ENCODE measurements around the gene NCF4.
A peak's percentile ranks its signal among the peaks of the same experiment; 100 is the strongest.

NCF4 gene

GRCh38 chr22:36865346-36865745 is 4.5 kb downstream of the NCF4 start:
- no peak for DNase-seq

DNA sequence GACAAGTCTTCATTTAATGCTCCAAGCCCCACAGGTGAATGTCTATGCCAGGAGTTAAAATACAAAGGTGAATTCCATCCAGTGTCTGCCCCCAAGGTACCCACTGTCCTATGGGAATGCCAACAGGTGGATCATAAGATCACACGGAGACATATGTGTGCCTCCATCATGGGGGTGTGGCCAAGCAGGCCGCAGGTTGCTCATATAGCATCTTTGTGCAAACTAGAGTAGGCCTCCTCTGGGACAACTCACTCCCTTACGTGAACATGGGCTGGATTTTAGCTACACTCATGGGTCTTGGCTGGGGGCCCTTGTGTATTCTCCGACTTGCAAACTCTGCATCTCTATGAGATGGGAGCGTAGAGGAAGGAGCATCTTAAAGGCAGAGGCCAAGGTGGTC is 6.9 kb downstream of the NCF4 start:
- DNase-seq = no peak

- no peak for DNase-seq
Measured at GRCh38 chr22:36868546-36869181, 7.9 kb downstream of the NCF4 start.

DNA sequence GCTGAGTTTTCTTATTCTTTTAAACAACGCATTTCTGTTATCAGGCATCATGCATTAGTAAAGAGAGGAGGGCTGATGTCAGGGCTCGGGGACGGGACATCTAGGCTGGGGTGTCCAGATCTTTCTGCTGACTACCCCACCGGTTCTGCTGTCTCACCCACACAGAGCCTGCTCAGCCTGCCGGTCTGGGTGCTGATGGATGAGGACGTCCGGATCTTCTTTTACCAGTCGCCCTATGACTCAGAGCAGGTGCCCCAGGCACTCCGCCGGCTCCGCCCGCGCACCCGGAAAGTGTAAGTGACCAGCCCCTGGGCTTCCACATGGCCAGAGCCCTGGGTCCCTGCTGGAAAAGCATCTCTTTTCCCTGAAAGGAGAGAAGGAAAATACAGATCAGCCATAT is 9.4 kb downstream of the NCF4 start:
- no peak for DNase-seq

DNA sequence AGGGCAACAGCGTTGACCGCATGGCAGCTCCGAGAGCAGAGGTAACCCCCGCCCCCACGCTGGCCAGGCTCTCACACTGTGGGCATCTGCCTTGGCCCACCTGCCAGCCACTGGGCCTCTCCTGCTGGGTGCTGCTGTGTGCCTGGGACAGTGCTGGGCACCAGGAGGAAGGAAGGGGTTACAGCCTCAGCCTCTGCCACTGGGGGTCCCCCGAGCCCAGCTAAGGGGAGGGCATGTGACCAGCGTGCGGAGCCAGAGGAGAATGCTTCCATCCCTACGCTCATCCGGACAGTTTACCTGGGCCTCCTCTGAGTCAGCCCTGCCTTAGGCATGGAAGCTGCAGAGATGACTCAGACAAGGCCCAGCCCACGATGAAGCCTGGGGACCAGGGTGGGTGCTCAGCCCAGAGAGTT is 10.9 kb downstream of the NCF4 start:
- no peak for DNase-seq

DNA sequence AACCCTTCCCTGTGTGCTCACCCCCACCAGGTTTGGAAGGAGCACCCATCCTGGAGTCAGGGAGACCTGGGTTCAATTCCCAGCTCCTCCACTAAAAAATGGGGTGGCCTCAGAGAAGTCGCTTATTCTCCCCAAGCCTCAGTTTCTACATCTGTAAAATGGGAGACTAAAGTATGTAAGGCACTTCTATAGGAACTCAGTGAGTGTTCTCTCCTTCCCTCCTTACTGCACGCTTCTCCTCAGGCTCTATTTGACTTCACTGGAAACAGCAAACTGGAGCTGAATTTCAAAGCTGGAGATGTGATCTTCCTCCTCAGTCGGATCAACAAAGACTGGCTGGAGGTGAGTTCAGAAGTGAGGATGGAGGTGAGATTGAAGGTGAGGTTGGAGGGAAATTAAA is 11.3 kb downstream of the NCF4 start:
- no peak for DNase-seq

DNA sequence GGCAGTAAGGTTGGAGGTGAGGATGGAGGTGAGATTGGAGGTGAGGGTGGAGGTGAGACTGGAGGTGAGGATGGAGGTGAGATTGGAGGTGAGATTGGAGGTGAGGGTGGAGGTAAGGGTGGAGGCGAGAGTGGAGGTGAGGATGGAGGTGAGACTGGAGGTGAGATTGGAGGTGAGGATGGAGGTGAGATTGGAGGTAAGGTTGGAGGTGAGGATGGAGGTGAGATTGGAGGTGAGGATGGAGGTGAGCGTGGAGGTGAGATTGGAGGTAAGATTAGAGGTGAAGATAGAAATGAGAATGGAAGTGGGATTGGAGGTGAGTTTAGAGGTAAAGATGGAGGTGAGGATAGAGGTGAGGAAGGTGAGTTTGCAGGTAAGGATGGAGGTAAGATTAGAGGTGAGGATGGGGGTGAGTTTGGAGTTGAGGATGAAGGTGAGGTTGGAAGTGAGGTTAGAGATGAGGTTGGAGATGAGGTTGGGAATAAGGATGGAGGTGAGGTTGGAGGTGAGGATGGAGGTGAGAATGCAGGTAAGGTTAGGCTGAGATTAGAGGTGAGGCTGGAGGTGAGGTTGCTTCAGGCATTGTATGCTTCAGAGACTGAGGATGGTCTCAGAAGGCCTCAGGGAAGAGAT is 12.2 kb downstream of the NCF4 start:
- no peak for DNase-seq

GRCh38 chr22:36873614-36874308 is 13.0 kb downstream of the NCF4 start:
- peak; percentile 17 for DNase-seq

DNA sequence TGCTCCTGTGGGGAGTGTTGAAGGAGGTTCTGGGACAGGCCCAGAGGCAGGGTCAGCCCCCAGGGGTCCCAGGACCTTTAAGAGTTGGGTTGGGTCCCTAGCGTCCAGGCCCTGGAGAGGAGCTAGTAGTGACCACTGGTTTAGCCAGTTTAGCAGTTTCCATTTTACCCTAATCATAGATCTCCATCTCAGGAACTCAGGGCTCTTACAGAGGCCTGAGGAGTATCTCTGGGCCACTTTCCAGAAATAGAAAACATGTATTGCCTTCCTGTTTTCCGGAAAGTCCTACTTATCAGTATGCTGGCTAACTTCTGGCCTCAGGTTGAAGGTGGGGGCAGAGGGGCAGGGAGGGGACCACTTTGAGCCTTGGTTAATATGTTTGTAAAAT is 13.5 kb downstream of the NCF4 start:
- DNase-seq = no peak

DNA sequence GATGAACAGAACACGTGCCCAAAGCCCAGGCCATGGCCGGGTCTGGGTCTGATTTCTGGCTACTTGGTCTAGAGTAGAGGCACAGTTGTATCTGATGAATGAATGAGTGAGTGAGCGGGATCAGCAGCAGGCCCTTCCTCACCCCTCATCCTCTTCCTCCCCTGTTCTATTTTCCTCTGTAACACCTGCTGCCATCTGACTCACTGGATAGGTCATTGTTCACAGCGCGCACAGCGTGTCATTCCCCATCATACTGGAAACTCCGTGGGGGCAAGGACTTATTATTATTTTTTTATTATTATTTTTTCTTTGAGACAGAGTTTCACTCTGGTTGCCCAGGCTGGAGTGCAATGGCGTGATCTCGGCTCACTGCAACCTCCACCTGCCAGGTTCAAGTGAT is 13.9 kb downstream of the NCF4 start:
- no peak for DNase-seq

GRCh38 chr22:36875741-36876140 is 14.9 kb downstream of the NCF4 start:
- DNase-seq = no peak

- no peak for DNase-seq
Measured at GRCh38 chr22:36879775-36880174, 19.0 kb downstream of the NCF4 start.

- DNase-seq = no peak
Measured at GRCh38 chr22:36881504-36882245, 20.9 kb downstream of the NCF4 start.

DNA sequence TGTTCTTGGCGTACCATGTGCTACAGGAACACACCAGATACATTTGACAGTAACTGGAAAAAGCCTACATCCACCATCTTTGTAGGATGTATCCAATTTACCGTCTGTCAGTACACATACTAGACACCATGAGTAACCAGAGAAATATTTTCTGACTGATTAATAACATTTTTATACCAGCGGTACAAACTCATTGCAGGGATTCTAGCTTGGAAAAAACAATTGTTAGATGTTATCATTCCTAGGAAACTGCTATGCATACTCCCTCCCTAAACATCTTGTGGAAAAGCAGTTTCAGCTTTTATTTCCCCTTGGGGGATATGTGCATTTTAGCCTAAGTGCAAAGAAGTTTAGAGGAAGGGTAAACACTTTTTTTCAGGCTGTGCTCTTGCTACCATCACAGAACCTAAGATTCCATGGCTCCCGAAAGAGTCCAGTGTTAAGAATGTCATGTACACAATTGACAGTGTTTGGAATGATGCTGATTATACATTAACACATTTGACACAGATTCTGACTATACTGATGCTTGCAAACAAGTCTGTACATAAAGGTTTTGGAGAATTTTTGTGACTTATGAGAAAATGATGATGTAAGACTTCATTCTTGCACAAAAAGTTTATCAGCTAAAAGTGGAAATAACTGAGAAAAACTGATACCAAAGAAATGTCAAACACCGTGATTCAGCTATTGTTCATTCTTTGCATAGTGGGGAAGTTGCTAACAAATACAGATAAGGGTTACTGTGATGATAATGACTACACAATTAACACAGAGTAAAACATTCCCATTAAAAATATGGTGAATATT is 23.7 kb downstream of the NCF4 start:
- no peak for DNase-seq

DNA sequence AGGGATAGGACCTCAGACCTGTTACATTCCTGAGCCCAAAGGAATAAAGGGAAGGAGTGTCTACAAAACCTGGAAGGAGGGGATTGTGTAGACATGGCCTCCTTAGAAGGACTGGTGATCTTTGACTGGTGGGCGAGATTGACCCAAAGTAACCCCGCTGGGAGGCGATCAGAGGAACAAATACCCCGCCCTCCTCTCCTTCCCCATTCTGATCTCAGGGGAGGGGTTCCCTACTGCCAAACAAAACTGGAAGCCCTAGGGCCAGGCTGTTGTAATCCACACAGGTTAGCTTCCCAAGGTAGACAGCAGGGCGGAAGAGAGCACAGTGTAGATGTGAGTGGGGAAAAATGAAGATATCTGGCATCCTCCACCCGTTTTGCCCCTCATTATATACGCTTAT is 24.7 kb downstream of the NCF4 start:
- no peak for DNase-seq

- no peak for DNase-seq
Measured at GRCh38 chr22:36886016-36886415, 25.2 kb downstream of the NCF4 start.

DNA sequence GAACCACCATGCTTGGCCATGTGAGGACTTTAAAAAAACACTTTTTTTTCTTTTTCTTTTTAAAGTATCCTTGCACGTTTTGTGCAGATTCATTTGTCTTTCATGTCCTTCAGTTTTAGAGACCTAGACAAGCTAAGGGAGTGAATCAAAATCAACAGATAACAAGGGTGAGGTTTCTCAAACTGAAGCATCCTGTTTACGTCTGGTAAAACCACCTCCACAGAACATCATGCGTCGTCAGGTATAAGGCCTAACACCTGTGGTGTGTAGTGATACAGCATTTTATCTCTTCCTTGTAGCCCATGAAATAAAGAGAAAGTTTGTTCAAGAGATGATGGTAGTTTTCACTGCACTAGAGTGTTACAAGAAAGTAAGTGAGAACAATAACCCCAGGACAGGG is 26.4 kb downstream of the NCF4 start:
- DNase-seq = no peak

DNA sequence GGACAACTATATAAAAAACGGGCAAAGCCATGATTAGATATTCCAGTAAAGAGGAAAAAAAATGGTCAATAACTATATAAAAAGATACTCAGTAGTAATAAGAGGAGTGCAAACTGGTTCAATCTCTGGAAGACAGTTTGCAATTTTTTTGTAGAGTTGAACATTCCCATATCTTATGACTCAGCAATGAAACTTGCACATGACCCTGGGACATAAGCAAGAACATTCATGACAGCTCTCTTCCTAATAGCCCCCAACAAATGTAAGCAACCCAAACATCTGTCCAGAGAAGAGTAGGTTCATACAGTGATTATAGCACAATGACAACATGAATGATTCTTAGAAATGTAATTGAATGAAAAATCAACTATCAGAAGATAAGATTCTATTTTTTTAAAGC is 30.8 kb downstream of the NCF4 start:
- DNase-seq = no peak

DNA sequence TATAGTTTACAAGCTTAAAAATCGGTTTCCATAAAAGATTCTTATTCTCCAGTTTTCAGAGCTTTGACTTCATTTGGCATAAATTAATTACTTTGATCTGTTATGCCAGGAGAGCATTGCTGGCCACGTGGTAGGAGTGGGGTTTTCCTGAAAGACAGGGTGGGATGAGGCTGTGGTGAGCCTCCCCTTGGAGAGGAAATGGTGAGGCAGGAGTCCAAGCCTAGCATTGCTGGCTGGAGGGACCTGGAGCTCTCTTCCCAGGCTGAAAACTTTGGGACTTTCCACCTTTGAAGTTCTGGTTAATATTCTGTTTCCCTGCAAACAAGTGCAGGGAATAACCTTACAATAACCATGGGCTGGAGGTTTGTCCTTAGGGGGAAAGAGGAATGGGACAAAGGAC is 31.5 kb downstream of the NCF4 start:
- DNase-seq = no peak

GRCh38 chr22:36893262-36893661 is 32.5 kb downstream of the NCF4 start:
- no peak for DNase-seq

- DNase-seq = no peak
Measured at GRCh38 chr22:36894266-36894665, 33.5 kb downstream of the NCF4 start.

GRCh38 chr22:36897611-36898010 is 36.8 kb downstream of the NCF4 start:
- no peak for DNase-seq

GRCh38 chr22:36898690-36899089 is 37.9 kb downstream of the NCF4 start:
- DNase-seq = no peak
